ENCODE data around the gene NUCB2.

DNA sequence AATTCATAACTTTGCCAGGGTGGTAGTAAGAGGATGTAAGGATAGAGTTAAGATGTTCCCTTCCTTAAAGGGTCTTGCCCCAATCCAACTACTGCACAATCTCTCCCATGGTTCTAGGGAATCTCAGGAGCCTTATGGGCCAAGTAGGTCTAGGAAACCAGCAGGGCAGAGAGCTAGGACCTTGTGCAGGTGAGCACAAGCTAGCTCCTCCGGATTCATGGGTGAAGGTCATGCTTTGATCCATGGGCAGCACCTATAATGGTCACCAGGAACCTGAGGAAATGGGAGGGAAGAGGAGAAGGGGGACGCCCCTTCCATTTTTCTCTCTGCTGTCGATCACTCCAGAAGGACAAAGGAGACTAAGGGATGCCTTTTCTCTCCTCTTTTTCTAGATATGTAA, 95.1 kb downstream of the NUCB2 start:
- TF ChIP-seq, protein P1, sequence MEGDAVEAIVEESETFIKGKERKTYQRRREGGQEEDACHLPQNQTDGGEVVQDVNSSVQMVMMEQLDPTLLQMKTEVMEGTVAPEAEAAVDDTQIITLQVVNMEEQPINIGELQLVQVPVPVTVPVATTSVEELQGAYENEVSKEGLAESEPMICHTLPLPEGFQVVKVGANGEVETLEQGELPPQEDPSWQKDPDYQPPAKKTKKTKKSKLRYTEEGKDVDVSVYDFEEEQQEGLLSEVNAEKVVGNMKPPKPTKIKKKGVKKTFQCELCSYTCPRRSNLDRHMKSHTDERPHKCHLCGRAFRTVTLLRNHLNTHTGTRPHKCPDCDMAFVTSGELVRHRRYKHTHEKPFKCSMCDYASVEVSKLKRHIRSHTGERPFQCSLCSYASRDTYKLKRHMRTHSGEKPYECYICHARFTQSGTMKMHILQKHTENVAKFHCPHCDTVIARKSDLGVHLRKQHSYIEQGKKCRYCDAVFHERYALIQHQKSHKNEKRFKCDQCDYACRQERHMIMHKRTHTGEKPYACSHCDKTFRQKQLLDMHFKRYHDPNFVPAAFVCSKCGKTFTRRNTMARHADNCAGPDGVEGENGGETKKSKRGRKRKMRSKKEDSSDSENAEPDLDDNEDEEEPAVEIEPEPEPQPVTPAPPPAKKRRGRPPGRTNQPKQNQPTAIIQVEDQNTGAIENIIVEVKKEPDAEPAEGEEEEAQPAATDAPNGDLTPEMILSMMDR (conservative IDR thresholded peaks at IDR 0.05 in 1 of 2, IDR thresholded peaks at IDR 0.05 in 1 of 2; ENCODE audit: low read depth in 1 of 2, low read length in 2 of 2): no peak
- TF ChIP-seq EZH2 (IDR thresholded peaks at IDR 0.05; ENCODE audit: low read length, missing control alignments): no peak
